HEK293 (cell line): Measurements from ENCODE around the gene CYS1.

Experiments
- HOXD13 ChIP-seq: sonication (generic); formaldehyde crosslinking; IDR thresholded peaks from 2 replicates; pipeline ENCODE4 v1.8.0; 2022; ENCODE audit warnings: missing genetic modification reagents, borderline replicate concordance
- KLF10 ChIP-seq: fragments of 450-650 bp; IDR thresholded peaks from 2 replicates; pipeline ENCODE4 v1.5.1; 2018; ENCODE audit warnings: missing biosample characterization, mild to moderate bottlenecking, missing genetic modification characterization
- ZNF140 ChIP-seq: fragments of 450-650 bp; formaldehyde crosslinking; IDR thresholded peaks from 2 replicates; pipeline ENCODE4 v1.5.1; 2016; ENCODE audit warnings: missing biosample characterization, missing genetic modification characterization
- ZNF24 ChIP-seq: fragments of 450-650 bp; formaldehyde crosslinking; IDR thresholded peaks from 2 replicates; pipeline ENCODE4 v1.5.1; 2016; ENCODE audit warnings: missing biosample characterization, missing genetic modification characterization
- ZNF266 ChIP-seq: fragments of 450-650 bp; formaldehyde crosslinking; IDR thresholded peaks from 2 replicates; pipeline ENCODE4 v1.5.1; 2016; ENCODE audit warnings: missing biosample characterization, missing genetic modification characterization, low read depth
- ZNF311 ChIP-seq: fragments of 450-650 bp; formaldehyde crosslinking; IDR thresholded peaks from 2 replicates; pipeline ENCODE4 v1.5.1; 2017; ENCODE audit warnings: missing biosample characterization, missing genetic modification characterization, borderline replicate concordance
- ZNF394 ChIP-seq: fragments of 450-650 bp; formaldehyde crosslinking; IDR thresholded peaks from 2 replicates; pipeline ENCODE4 v1.5.1; 2016; ENCODE audit warnings: missing biosample characterization, missing genetic modification characterization, mild to moderate bottlenecking, moderate library complexity, borderline replicate concordance
- ZNF416 ChIP-seq: fragments of 450-650 bp; formaldehyde crosslinking; IDR thresholded peaks from 2 replicates; pipeline ENCODE4 v1.5.1; 2016; ENCODE audit warnings: missing biosample characterization, missing genetic modification characterization
- ZNF48 ChIP-seq: fragments of 450-650 bp; formaldehyde crosslinking; IDR thresholded peaks from 2 replicates; pipeline ENCODE4 v1.5.1; 2016; ENCODE audit warnings: missing biosample characterization, missing genetic modification characterization
- ZNF571 ChIP-seq: fragments of 450-650 bp; formaldehyde crosslinking; IDR thresholded peaks from 2 replicates; pipeline ENCODE4 v1.5.0; 2017; ENCODE audit warnings: missing biosample characterization, missing genetic modification characterization
- ZNF629 ChIP-seq: fragments of 450-650 bp; formaldehyde crosslinking; IDR thresholded peaks from 2 replicates; pipeline ENCODE4 v1.5.1; 2017; ENCODE audit warnings: missing biosample characterization, missing genetic modification characterization
- ZNF785 ChIP-seq: fragments of 450-650 bp; formaldehyde crosslinking; IDR thresholded peaks from 2 replicates; pipeline ENCODE4 v1.5.1; 2016; ENCODE audit warnings: missing biosample characterization, missing genetic modification characterization
- TF ChIP-seq, protein P1 (sequence below): fragments of 450-650 bp; formaldehyde crosslinking; IDR thresholded peaks from 2 replicates; pipeline ENCODE4 v1.5.1; 2016; ENCODE audit warnings: missing biosample characterization, missing genetic modification characterization, borderline replicate concordance
- TF ChIP-seq, protein P2 (sequence below): fragments of 450-650 bp; formaldehyde crosslinking; IDR thresholded peaks from 2 replicates; pipeline ENCODE4 v1.5.1; 2016; ENCODE audit warnings: missing biosample characterization, missing genetic modification characterization
- TF ChIP-seq, protein P3 (sequence below): fragments of 450-650 bp; formaldehyde crosslinking; IDR thresholded peaks from 2 replicates; pipeline ENCODE4 v1.5.1; 2016; ENCODE audit warnings: missing biosample characterization, missing genetic modification characterization
- TF ChIP-seq, protein P4 (sequence below): fragments of 450-650 bp; formaldehyde crosslinking; IDR thresholded peaks from 2 replicates; pipeline ENCODE4 v1.5.1; 2016; ENCODE audit warnings: missing biosample characterization, missing genetic modification characterization
- TF ChIP-seq, protein P5 (sequence below): fragments of 450-650 bp; formaldehyde crosslinking; IDR thresholded peaks from 2 replicates; pipeline ENCODE4 v1.5.1; 2016; ENCODE audit warnings: missing biosample characterization, missing genetic modification characterization
- TF ChIP-seq, protein P6 (sequence below): fragments of 450-650 bp; formaldehyde crosslinking; IDR thresholded peaks from 2 replicates; pipeline ENCODE4 v1.5.1; 2016; ENCODE audit warnings: missing biosample characterization, missing genetic modification characterization, borderline replicate concordance
- TF ChIP-seq, protein P7 (sequence below): fragments of 450-650 bp; formaldehyde crosslinking; optimal IDR thresholded peaks from 2 replicates; pipeline ENCODE3; 2016; ENCODE audit warnings: missing biosample characterization, mild to moderate bottlenecking, missing genetic modification characterization

The CYS1 gene

DNA sequence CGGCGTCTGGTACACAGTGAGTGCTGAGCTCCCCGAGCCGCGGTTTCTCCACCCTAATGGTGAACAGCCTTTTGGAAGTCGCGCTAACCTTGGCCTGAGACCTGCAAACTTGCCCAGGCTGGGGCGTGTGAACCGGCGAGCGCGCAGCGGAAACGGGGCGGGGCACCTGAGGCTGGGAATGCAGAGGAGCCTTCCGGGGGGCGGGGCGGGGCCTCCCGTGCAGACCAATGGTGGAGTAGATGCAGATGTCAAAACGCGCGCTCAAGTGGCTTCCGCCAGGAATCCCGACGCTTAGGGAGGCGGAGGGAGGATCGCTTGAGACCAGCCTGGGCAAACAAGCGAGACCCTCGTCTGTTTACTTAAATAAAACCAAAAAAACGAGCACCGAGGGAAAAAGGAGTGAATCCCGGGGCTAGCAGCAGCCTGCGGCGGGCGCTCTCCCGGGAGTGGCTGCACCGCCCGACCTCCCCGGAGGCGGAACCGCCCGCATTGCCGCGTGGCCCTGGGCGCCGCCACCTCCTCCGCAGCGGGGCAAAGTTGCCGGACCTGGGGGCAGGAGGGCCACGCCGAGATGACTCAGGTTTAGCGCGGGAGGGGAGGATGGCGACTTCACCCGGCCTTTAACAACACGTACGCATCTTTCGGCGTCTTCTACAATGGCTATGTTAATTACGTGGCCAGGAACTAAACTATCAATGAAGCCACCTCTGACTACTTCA lies 40.1 kb upstream of the CYS1 start (continued):
- TF ChIP-seq, protein P1, sequence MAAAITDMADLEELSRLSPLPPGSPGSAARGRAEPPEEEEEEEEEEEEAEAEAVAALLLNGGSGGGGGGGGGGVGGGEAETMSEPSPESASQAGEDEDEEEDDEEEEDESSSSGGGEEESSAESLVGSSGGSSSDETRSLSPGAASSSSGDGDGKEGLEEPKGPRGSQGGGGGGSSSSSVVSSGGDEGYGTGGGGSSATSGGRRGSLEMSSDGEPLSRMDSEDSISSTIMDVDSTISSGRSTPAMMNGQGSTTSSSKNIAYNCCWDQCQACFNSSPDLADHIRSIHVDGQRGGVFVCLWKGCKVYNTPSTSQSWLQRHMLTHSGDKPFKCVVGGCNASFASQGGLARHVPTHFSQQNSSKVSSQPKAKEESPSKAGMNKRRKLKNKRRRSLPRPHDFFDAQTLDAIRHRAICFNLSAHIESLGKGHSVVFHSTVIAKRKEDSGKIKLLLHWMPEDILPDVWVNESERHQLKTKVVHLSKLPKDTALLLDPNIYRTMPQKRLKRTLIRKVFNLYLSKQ (tag by site-specific recombination): no peak
- TF ChIP-seq ZNF140 (tag by site-specific recombination) (no peak), ZNF416 (no peak), KLF10 (tag by site-specific recombination) (peak; percentile 55; the same call in 1 of the 2 replicates), HOXD13 (CRISPR knock-in tag) (0 out of 2 replicates have a peak, but pooled peaks have one; percentile 30), ZNF394 (peak; percentile 18; the same call in 1 of the 2 replicates), ZNF571 (tag by site-specific recombination) (no peak), ZNF24 (tag by site-specific recombination) (no peak), ZNF785 (tag by site-specific recombination) (no peak), ZNF266 (tag by site-specific recombination) (no peak), ZNF48 (tag by site-specific recombination) (no peak), ZNF311 (tag by site-specific recombination) (no peak), ZNF629 (peak; percentile 35)
- TF ChIP-seq, protein P2, sequence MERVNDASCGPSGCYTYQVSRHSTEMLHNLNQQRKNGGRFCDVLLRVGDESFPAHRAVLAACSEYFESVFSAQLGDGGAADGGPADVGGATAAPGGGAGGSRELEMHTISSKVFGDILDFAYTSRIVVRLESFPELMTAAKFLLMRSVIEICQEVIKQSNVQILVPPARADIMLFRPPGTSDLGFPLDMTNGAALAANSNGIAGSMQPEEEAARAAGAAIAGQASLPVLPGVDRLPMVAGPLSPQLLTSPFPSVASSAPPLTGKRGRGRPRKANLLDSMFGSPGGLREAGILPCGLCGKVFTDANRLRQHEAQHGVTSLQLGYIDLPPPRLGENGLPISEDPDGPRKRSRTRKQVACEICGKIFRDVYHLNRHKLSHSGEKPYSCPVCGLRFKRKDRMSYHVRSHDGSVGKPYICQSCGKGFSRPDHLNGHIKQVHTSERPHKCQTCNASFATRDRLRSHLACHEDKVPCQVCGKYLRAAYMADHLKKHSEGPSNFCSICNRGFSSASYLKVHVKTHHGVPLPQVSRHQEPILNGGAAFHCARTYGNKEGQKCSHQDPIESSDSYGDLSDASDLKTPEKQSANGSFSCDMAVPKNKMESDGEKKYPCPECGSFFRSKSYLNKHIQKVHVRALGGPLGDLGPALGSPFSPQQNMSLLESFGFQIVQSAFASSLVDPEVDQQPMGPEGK (tag by site-specific recombination): peak; percentile 95
- TF ChIP-seq, protein P3, sequence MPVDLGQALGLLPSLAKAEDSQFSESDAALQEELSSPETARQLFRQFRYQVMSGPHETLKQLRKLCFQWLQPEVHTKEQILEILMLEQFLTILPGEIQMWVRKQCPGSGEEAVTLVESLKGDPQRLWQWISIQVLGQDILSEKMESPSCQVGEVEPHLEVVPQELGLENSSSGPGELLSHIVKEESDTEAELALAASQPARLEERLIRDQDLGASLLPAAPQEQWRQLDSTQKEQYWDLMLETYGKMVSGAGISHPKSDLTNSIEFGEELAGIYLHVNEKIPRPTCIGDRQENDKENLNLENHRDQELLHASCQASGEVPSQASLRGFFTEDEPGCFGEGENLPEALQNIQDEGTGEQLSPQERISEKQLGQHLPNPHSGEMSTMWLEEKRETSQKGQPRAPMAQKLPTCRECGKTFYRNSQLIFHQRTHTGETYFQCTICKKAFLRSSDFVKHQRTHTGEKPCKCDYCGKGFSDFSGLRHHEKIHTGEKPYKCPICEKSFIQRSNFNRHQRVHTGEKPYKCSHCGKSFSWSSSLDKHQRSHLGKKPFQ (tag by site-specific recombination): peak; percentile 81; the same call in 1 of the 2 replicates
- TF ChIP-seq, protein P4, sequence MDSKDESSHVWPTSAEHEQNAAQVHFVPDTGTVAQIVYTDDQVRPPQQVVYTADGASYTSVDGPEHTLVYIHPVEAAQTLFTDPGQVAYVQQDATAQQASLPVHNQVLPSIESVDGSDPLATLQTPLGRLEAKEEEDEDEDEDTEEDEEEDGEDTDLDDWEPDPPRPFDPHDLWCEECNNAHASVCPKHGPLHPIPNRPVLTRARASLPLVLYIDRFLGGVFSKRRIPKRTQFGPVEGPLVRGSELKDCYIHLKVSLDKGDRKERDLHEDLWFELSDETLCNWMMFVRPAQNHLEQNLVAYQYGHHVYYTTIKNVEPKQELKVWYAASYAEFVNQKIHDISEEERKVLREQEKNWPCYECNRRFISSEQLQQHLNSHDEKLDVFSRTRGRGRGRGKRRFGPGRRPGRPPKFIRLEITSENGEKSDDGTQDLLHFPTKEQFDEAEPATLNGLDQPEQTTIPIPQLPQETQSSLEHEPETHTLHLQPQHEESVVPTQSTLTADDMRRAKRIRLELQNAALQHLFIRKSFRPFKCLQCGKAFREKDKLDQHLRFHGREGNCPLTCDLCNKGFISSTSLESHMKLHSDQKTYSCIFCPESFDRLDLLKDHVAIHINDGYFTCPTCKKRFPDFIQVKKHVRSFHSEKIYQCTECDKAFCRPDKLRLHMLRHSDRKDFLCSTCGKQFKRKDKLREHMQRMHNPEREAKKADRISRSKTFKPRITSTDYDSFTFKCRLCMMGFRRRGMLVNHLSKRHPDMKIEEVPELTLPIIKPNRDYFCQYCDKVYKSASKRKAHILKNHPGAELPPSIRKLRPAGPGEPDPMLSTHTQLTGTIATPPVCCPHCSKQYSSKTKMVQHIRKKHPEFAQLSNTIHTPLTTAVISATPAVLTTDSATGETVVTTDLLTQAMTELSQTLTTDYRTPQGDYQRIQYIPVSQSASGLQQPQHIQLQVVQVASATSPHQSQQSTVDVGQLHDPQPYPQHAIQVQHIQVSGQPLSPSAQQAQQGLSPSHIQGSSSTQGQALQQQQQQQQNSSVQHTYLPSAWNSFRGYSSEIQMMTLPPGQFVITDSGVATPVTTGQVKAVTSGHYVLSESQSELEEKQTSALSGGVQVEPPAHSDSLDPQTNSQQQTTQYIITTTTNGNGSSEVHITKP (tag by site-specific recombination): peak; percentile 86
- TF ChIP-seq, protein P5, sequence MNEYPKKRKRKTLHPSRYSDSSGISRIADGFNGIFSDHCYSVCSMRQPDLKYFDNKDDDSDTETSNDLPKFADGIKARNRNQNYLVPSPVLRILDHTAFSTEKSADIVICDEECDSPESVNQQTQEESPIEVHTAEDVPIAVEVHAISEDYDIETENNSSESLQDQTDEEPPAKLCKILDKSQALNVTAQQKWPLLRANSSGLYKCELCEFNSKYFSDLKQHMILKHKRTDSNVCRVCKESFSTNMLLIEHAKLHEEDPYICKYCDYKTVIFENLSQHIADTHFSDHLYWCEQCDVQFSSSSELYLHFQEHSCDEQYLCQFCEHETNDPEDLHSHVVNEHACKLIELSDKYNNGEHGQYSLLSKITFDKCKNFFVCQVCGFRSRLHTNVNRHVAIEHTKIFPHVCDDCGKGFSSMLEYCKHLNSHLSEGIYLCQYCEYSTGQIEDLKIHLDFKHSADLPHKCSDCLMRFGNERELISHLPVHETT (tag by site-specific recombination): no peak
- TF ChIP-seq, protein P6, sequence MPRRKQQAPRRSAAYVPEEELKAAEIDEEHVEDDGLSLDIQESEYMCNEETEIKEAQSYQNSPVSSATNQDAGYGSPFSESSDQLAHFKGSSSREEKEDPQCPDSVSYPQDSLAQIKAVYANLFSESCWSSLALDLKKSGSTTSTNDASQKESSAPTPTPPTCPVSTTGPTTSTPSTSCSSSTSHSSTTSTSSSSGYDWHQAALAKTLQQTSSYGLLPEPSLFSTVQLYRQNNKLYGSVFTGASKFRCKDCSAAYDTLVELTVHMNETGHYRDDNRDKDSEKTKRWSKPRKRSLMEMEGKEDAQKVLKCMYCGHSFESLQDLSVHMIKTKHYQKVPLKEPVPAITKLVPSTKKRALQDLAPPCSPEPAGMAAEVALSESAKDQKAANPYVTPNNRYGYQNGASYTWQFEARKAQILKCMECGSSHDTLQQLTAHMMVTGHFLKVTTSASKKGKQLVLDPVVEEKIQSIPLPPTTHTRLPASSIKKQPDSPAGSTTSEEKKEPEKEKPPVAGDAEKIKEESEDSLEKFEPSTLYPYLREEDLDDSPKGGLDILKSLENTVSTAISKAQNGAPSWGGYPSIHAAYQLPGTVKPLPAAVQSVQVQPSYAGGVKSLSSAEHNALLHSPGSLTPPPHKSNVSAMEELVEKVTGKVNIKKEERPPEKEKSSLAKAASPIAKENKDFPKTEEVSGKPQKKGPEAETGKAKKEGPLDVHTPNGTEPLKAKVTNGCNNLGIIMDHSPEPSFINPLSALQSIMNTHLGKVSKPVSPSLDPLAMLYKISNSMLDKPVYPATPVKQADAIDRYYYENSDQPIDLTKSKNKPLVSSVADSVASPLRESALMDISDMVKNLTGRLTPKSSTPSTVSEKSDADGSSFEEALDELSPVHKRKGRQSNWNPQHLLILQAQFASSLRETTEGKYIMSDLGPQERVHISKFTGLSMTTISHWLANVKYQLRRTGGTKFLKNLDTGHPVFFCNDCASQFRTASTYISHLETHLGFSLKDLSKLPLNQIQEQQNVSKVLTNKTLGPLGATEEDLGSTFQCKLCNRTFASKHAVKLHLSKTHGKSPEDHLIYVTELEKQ (tag by site-specific recombination): no peak
- TF ChIP-seq, protein P7, sequence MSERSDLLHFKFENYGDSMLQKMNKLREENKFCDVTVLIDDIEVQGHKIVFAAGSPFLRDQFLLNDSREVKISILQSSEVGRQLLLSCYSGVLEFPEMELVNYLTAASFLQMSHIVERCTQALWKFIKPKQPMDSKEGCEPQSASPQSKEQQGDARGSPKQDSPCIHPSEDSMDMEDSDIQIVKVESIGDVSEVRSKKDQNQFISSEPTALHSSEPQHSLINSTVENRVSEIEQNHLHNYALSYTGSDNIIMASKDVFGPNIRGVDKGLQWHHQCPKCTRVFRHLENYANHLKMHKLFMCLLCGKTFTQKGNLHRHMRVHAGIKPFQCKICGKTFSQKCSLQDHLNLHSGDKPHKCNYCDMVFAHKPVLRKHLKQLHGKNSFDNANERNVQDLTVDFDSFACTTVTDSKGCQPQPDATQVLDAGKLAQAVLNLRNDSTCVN: peak; percentile 78
